H1 (cell line): ENCODE results near the gene FRMD4A. TPM values are rescaled to one million over a fixed set of nuclear protein-coding genes. Genes with fewer than 3 reads are reported as not detected.

Experiments used
- GABPA ChIP-seq: IDR thresholded peaks from 2 replicates; pipeline ENCODE4 v1.6.1; 2011; ENCODE audit warnings: mild to moderate bottlenecking, low read length, moderate library complexity, borderline replicate concordance; ENCODE audit not compliant: insufficient read depth
- HDAC6 ChIP-seq: IDR thresholded peaks from one replicate; pipeline ENCODE4 v1.7.1; 2012; ENCODE audit warnings: low read depth, mild to moderate bottlenecking, inconsistent platforms, low read length, moderate library complexity
- POLR2AphosphoS5 ChIP-seq: IDR thresholded peaks from 2 replicates; pipeline ENCODE4 v1.6.1; 2011; ENCODE audit warnings: low read depth, low read length
- polyA plus RNA-seq, 7 experiments: library from polyadenylated mRNA; depleted of rRNA in 3 of 7; stranded (reverse) in 5 of 7; unstranded in 2 of 7; fragments of >200 nt in 5 of 7; fragments of 200-250 nt in 2 of 7; gene quantifications; 1 replicate in 5 of 7; 2 replicates in 1 of 7; 4 replicates in 1 of 7; pipeline versions ENCODE4 v1.2.1 to v1.2.3, GENCODE V29; 2011 to 2013; ENCODE audit warnings: missing spikeins in 2 of 7, mixed read lengths in 2 of 7
- total RNA-seq: library from RNA; stranded (reverse); fragmentation: NEBNext Ultra II Directional; extraction: Animal tissue kit (Norgen Biotek cat#: 25700); gene quantifications from 2 replicates; pipeline ENCODE4 v1.2.1, GENCODE V29; 2021
- TF ChIP-seq, protein P1 (sequence below), 3 experiments: IDR thresholded peaks; 1 replicate in 2 of 3; 2 replicates in 1 of 3; pipeline versions ENCODE4 v1.5.1 to v1.6.1; 2011; ENCODE audit warnings: low read length in 3 of 3, mild to moderate bottlenecking in 3 of 3, inconsistent platforms in 2 of 3, low read depth in 1 of 3, moderate library complexity in 1 of 3; ENCODE audit not compliant: insufficient read depth in 1 of 3; ENCODE audit errors: control extremely low read depth in 1 of 3

The FRMD4A gene
- total and polyA plus RNA-seq, 2 of the 8 experiments (the other 6 are each of a cell fraction or from before 2014, with no cell fraction given) = 38.6 to 39.6 TPM

DNA sequence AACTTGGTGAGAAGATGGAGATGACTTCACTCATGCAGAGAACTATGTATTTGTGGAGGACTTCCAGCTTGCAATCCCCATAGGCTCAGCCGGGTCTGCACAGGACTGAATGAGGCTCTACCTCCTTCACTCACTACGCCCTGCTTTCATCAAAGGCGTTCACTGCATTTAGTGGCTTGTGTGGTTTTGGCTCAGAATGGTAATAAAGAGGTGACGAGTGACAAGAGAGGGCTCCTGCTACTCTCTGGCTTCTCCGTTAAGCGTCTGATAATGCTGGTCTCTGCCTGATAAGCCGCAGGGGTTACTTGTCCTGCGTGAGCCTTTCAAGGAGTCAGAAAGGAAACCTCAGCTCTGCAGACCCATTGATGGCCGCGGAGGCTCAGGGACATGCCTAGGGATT, 400.6 kb downstream of the FRMD4A start (continued):
- TF ChIP-seq GABPA (no peak), POLR2AphosphoS5 (no peak), HDAC6 (no peak)
- TF ChIP-seq, protein P1, sequence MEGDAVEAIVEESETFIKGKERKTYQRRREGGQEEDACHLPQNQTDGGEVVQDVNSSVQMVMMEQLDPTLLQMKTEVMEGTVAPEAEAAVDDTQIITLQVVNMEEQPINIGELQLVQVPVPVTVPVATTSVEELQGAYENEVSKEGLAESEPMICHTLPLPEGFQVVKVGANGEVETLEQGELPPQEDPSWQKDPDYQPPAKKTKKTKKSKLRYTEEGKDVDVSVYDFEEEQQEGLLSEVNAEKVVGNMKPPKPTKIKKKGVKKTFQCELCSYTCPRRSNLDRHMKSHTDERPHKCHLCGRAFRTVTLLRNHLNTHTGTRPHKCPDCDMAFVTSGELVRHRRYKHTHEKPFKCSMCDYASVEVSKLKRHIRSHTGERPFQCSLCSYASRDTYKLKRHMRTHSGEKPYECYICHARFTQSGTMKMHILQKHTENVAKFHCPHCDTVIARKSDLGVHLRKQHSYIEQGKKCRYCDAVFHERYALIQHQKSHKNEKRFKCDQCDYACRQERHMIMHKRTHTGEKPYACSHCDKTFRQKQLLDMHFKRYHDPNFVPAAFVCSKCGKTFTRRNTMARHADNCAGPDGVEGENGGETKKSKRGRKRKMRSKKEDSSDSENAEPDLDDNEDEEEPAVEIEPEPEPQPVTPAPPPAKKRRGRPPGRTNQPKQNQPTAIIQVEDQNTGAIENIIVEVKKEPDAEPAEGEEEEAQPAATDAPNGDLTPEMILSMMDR (IDR thresholded peaks at IDR 0.05; ENCODE audit: control extremely low read depth in 1 of 3, insufficient read depth in 1 of 3, low read depth in 1 of 3, low read length in 3 of 3) = no peak
